Transverse colon (tissue), 4 donors: ENCODE measurements around the gene PXK.
"Not testable (repeated sequence)": the region's sequence is repeated elsewhere in the genome, so short reads cannot be mapped to it uniquely, and the experiment has no call there.

ENCODE experiments used
- CTCF ChIP-seq, 5 experiments: fragments of 200-600 bp in 3 of 5; fragments of 450-650 bp in 2 of 5; sonication (generic) in 3 of 5; IDR thresholded peaks; 1 replicate in 2 of 5; 2 replicates in 3 of 5; pipeline ENCODE4 v1.5.1; 2016 to 2017; ENCODE audit warnings: antibody characterized with exemption in 5 of 5, inconsistent platforms in 3 of 5, mild to moderate bottlenecking in 2 of 5, moderate library complexity in 1 of 5
- EP300 ChIP-seq: sonication (generic); formaldehyde crosslinking; IDR thresholded peaks from one replicate; pipeline ENCODE4 v1.6.1; 2017; ENCODE audit warnings: antibody characterized with exemption, low read depth
- POLR2A ChIP-seq: fragments of 450-650 bp; IDR thresholded peaks from one replicate; pipeline ENCODE4 v1.6.1; 2016; ENCODE audit warnings: antibody characterized with exemption, mild to moderate bottlenecking, moderate library complexity
- POLR2AphosphoS5 ChIP-seq, 3 donors: sonication (generic); formaldehyde crosslinking; IDR thresholded peaks; one replicate each; pipeline ENCODE4 v1.6.1; 2016; ENCODE audit warnings: antibody characterized with exemption in 3 of 3

- TF ChIP-seq CTCF (IDR thresholded peaks at IDR 0.05); EP300; POLR2AphosphoS5 (IDR thresholded peaks at IDR 0.05); POLR2A: not testable (repeated sequence)
Measured at GRCh38 chr3:58290446-58290845, 42.2 kb upstream of the PXK start.
